Activated CD4-positive, CD25-positive, alpha-beta regulatory T cell treated with anti-CD3 and anti-CD28 coated beads, Interleukin-2, amount 50 U/mL, for 24 hours (primary cell): ENCODE data around the gene TTC13.
A peak's percentile ranks its signal among the peaks of the same experiment; 100 is the strongest.
"Not testable (repeated sequence)": the region's sequence is repeated elsewhere in the genome, so short reads cannot be mapped to it uniquely, and the experiment has no call there.

Experiments used
- ATAC-seq, 2 donors: fragments of 150-1000 bp; cut with Tn5 transposase; one replicate each; pipeline ENCODE4 v1.10.0; 2021; ENCODE audit warnings: mild to moderate bottlenecking in 1 of 2, moderate library complexity in 1 of 2

TTC13 gene, protein sequence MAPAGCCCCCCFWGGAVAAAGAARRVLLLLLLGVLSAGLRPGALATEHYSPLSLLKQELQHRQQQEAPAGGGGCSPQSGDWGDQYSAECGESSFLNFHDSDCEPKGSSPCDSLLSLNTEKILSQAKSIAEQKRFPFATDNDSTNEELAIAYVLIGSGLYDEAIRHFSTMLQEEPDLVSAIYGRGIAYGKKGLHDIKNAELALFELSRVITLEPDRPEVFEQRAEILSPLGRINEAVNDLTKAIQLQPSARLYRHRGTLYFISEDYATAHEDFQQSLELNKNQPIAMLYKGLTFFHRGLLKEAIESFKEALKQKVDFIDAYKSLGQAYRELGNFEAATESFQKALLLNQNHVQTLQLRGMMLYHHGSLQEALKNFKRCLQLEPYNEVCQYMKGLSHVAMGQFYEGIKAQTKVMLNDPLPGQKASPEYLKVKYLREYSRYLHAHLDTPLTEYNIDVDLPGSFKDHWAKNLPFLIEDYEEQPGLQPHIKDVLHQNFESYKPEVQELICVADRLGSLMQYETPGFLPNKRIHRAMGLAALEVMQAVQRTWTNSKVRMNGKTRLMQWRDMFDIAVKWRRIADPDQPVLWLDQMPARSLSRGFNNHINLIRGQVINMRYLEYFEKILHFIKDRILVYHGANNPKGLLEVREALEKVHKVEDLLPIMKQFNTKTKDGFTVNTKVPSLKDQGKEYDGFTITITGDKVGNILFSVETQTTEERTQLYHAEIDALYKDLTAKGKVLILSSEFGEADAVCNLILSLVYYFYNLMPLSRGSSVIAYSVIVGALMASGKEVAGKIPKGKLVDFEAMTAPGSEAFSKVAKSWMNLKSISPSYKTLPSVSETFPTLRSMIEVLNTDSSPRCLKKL

GRCh38 chr1:230978491-230979388 is at the start of gene TTC13, which contains the start of gene ARV1:
TSS of gene TTC13 (minus strand) at chr1:230978861. CDS start at chr1:230978830, 31 bp downstream.
TSS of gene ARV1 (plus strand) at chr1:230979094. CDS start at chr1:230979106, 12 bp downstream.
- ATAC-seq, result peak; percentile 98 to 99

GRCh38 chr1:231027971-231028370 is 49.3 kb upstream of the TTC13 start:
- no peak for ATAC-seq

DNA sequence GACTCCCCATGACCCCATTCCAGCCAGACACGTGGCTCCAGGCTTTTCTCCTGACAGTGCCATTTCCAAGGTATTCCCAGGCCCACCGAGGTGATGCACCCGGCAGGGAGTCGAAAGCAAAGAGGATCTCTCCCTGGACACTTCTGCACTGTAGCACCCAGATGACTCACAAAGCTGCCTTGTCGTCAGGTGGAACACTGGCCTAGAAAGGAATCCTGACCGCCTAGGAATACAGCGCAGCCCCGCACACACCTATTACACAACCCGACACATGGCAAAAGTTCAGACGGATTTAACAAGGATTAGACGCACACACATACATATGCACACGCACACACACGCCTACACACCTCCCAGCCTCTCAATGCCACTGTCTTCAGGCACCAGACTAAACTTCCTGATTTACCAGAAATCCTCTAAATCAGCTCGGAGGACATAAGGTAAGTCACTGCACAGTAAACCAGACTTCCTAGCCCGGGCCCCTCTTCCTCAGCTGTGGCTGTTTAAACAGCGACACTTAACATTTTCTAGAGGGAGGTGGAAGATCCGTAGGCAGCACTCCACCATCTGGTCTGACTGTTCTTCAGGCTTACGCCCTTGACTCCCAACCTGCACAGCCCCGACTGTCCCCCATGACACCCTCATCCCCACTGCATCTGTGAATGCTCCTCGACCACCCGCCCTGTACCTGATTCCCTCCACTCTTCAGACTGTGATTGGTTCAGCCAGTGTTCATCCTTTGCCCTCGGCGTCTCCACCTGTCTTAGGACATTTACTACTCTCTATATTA is 48.7 kb upstream of the TTC13 start:
- ATAC-seq, result no peak

- no peak for ATAC-seq
These were observed 47.9 kb upstream of the TTC13 start for GRCh38 chr1:231026576-231026975.

DNA sequence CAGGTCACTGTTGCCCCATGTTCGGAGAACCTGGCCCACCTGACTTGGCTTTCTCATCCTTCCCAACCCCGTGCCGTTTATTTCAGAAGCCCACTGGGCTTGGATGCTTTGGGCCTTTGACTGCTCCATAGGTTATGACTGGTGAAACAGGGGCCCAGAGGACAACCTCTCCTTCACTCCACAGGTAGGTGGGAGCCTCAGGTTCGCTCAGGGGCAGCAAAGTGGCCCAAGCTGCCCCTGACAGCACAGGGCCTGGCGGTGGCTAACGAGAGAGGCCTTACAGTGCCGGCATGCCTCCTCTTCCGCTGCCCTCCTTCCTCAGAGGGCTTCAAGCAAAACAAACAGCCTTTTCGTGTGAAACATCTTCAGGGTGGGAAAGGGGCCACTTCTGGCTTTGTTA is 44.5 kb upstream of the TTC13 start:
- ATAC-seq, result no peak

GRCh38 chr1:231022543-231022942 is 43.9 kb upstream of the TTC13 start:
- ATAC-seq, result not testable (repeated sequence)

DNA sequence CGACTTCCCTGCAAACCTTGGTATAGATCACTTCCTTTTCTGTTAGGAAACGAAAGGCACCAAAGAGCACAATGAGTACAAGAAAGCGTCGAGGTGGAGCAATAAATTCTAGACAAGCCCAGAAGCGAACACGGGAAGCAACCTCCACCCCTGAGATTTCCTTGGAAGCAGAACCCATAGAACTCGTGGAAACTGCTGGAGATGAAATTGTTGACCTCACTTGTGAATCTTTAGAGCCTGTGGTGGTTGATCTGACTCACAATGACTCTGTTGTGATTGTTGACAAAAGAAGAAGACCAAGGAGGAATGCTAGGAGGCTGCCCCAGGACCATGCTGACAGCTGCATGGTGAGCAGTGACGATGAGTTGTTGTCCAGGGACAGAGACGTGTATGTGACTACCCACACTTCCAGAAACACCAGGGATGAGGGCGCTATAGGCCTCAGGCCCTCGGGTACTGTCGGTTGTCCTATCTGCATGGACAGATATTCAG is 42.9 kb upstream of the TTC13 start:
- ATAC-seq, result no peak

- no peak for ATAC-seq
These were observed 42.2 kb upstream of the TTC13 start for GRCh38 chr1:231020816-231021215.

DNA sequence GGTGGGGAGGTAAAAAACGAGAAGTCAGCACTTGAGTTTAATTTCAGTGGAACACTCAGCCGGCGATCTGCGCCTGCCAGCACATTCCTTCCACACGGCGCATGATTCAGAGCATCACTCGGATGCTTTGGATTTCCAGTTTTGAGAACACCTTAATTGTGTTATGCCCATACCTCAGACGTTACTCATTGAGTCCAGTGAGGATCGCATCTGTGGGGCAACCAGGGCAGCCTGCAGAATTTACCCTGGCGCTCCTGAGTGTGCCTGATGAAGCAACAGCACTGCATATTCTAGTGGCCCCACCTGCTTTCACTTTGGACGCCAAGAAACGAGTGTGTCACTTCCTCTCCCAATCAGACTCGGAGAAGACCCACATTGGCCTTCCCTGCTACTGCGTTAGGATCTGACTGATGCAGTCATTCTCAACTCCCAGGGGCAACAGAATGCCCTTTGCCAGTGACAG is 41.5 kb upstream of the TTC13 start:
- ATAC-seq, result peak in 1 of 2 donors; percentile 36

GRCh38 chr1:231019711-231020110 is 41.0 kb upstream of the TTC13 start:
- no peak for ATAC-seq

DNA sequence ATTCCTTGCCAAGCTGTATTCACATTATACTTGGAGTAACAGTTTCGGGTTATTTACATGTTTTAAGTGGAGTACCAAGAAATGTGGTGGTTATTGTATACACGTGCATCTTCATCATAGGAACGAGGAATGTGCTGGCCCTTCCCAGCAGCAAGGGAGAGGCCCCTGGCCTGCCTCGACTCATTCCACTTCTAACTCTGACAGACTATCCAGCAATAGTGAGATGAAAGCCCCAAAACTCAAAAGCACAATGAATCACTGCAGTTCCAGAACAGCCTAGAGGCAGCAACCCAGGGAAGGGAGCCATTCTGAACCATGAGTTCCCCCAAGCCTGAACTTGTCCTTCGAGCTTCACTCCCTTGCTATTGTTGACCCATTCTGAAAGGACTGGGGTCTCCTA is 38.3 kb upstream of the TTC13 start:
- no peak for ATAC-seq

GRCh38 chr1:231016234-231016633 is 37.6 kb upstream of the TTC13 start:
- ATAC-seq, result no peak

DNA sequence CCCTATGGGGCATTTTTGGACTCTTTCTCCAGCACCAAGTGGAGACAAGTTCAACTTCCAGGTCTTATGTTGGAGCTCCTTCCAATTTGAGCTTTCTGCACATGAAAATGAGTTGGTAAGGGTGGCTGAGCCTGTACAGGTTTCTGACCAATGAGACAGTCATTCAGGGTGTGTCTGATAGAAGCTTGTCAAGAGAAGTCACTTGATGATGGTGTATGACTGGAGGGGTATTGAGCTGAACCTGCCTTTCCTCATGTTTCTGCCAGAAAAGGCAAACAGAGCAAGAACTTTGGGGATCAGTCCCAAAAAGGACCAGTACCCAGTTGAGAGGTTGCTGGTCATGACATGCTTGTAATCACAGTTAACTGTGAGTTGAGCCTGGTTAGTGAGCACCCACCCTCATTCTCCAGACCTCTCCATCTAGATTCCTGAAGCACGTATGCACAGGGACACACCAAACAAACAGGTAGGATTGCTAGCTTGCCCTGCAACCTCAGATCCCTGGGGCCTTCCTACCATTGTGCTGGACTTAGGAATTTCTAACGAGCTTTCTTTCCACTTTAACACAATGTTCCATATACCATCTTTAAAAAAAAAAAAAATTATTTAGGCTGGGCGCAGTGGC is 34.8 kb upstream of the TTC13 start:
- ATAC-seq, result no peak

DNA sequence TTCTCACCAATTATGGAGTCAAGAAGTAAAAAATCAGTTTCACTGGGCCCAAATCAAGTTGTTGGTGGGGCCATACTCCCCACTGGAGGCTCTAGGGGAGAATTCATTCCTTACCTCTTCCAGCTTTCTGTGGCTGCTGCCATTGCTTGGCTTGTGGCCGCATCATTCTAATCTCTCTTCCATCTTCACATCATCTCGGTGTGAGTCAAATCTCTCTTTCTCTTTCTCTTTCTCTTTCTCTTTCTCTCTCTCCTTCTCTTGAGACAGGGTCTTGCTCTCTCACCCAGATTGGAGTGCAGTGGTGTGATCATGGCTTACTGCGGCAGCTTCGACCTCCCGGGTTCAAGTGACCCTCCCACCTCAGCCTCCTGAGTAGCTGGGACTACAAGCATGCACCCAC is 33.3 kb upstream of the TTC13 start:
- peak; percentile 45 to 56 for ATAC-seq

GRCh38 chr1:231011360-231011759 is 32.7 kb upstream of the TTC13 start:
- peak; percentile 13 to 27 for ATAC-seq

- ATAC-seq, result not testable (repeated sequence)
These were observed 28.9 kb upstream of the TTC13 start for GRCh38 chr1:231007535-231007934.

DNA sequence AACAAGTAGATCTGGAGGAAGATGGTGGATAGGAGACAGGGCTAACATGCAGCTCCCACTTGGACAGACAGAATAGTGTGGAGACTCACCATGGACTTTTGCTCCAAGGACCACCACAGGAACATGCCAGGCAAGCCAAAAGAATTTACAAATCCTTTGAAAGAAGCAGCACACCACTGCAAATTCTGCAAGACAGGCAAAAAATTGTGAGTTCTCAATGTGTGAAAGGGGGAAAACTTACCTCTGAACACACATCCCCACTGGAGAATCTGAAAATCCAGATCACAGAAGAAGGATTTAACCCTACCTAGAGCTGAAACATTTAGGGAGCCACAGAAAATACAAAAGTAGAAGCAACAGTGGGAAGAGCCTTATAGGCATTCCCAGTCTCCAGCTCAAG is 23.2 kb upstream of the TTC13 start:
- ATAC-seq, result no peak

GRCh38 chr1:231000639-231001038 is 22.0 kb upstream of the TTC13 start:
- ATAC-seq, result no peak

GRCh38 chr1:231000201-231000600 is 21.5 kb upstream of the TTC13 start:
- ATAC-seq, result no peak

GRCh38 chr1:230994860-230995259 is 16.2 kb upstream of the TTC13 start:
- no peak for ATAC-seq
